Adrenal gland (tissue), 5 donors: ENCODE measurements around the gene DHH.

Experiments used
- CTCF ChIP-seq, 6 experiments: fragments of 450-650 bp in 4 of 6; fragments of 200-600 bp in 2 of 6; sonication (generic) in 1 of 6; IDR thresholded peaks; 1 replicate in 5 of 6; 2 replicates in 1 of 6; pipeline versions ENCODE4 v1.5.1 to v1.8.0; 2016 to 2021; ENCODE audit warnings: antibody characterized with exemption in 6 of 6, mild to moderate bottlenecking in 2 of 6, moderate library complexity in 1 of 6
- POLR2A ChIP-seq, 2 donors: fragments of 450-650 bp; IDR thresholded peaks; one replicate each; pipeline ENCODE4 v1.6.1; 2017; ENCODE audit warnings: antibody characterized with exemption in 2 of 2, mild to moderate bottlenecking in 2 of 2, moderate library complexity in 1 of 2
- donor health status: DM: no; HTN: no; CAD: no.

- TF ChIP-seq CTCF (IDR thresholded peaks at IDR 0.05) (no peak), POLR2A (IDR thresholded peaks at IDR 0.05) (no peak)
Observed at GRCh38 chr12:49133590-49133989, 39.0 kb upstream of the DHH start.
